T1000 (cell line): ENCODE measurements around the gene CHD6.

ENCODE experiments used
- DNase-seq: peaks from one replicate; lab custom pipeline; 2025; ENCODE audit warnings: mixed read lengths; lab: John Stamatoyannopoulos, UW

CHD6 gene

DNA sequence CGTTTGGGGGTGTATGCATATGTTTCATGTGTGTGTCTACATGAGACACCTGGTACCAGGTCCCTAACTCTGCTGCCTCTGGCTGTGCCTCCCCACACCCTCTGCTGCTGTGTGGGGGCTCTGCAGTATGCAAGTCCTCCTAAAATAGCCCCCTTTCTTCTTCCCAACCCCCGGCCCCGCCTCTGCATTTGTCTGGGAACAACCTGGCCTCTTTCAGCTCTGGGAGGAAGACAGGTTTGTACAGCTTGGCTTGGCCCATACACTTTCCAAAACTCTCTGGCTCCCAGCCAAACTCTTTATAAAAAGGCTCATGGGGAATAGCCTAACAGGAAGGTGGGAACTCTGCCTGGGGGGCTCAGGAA lies 224.5 kb downstream of the CHD6 start:
- DNase-seq, result no peak

DNA sequence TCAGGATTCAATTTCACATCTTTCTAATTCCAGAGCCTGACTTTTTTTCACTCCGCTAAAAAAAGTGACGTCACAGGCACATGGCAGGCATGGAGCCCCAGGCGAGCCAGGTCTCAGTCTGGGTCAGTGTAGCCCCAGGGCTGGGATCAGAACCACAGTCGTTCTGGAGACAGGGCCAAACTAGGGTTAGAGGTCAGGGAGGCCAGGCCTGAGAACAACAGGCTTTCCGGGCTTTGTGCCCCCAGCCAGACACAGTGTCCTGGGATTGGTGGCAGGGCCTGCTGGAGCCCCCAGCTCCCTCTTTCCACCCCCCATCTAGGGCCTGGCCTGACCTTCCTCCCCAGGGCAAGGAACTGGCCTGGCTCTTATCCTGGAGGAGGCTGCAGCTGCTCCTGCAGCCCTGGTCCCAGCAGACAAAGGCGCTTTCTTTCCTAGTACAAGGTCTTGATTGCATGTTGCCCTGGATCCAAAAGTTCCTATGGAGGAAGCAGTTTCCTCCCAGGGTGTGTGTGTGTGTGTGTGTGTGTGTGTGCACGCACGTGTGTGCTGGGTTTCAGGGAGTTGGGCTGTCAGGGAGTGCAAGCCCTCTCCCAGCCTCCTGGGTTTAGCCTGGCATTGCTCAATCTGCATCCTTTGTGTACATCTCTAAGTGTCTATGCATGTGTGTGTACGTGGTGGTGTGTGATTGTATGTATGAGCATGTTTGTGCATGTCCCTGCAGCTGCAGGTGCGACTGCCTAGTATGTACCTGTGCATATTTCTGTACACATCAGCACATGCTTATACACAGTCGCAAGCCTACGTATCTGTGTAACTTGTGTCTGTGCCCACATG lies 225.1 kb downstream of the CHD6 start:
- DNase-seq, result no peak

DNA sequence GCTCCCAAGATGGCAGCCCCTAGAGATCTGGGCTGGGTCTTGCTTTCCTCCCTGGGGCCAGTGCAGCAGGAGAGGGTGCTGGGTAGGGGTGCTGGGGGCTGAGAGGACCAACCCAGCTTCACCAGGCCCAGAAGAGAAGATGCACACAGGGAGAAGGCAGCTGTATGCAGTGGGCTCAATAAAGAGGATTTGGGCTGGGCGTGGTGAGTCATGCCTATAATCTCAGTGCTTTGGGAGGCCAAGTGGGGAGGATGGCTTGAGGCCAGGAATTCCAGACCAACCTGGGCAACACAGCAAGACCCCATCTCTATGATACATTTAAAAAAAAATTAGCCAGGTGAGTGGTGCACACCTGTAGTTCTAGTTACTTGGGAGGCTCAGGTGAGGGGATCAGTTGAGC lies 225.9 kb downstream of the CHD6 start:
- no peak for DNase-seq

DNA sequence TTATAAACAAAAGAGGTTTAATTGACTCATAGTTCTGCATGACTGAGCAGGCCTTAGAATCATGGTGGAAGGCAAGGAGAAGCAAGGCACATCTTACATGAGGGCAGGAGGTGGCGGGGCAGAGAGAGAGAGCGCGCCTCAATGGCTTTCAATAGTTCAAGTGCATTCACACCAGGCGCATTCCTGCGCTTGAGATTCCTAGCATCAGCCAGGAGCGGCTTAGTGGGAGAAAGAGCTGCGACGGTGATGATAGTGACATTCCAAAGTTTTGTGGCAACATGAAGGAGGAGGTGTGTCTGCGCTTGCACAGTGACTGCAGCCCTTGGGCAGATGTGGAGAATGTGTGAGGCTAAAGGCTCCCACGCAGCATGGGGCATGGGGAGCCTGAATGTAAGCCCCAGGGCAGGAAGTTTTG lies 226.6 kb downstream of the CHD6 start:
- no peak for DNase-seq

DNA sequence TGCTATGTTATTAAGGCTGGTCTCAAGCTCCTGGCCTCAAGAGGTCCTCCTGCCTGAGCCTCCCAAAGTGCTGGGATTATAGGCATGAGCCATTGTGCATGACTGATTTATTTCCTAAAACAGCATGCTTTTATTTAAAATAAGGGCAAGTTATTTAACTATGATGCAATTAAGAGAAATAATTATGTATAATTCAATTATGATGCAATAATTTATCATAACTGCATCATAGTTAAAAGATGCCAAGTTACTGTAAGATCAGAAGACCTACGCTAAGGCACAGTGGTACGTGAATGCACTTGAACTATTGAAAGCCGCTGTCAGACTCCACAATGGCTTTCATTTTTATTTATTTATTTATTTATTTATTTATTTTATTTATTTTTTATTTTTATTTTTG lies 227.3 kb downstream of the CHD6 start:
- no peak for DNase-seq

DNA sequence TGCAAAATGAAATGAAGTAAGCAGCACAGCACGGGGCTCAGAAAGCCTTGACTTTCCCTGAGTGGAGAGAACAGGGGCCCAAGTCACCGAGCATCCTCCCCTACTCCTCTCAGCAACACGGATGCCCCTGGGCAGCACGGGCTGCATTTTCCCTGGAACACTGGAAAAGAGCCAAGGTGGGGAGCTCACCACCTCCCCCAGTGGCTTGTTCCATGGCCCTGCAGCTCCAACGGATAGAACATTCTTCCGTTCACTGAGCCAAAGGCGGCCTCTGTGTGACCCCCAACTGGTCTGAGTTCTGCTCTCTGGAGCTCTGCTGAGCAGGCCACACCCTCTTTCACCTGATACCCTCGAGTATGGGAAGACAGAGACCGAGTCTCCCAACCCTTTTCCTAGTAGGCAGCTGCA lies 230.7 kb downstream of the CHD6 start:
- DNase-seq, result no peak

DNA sequence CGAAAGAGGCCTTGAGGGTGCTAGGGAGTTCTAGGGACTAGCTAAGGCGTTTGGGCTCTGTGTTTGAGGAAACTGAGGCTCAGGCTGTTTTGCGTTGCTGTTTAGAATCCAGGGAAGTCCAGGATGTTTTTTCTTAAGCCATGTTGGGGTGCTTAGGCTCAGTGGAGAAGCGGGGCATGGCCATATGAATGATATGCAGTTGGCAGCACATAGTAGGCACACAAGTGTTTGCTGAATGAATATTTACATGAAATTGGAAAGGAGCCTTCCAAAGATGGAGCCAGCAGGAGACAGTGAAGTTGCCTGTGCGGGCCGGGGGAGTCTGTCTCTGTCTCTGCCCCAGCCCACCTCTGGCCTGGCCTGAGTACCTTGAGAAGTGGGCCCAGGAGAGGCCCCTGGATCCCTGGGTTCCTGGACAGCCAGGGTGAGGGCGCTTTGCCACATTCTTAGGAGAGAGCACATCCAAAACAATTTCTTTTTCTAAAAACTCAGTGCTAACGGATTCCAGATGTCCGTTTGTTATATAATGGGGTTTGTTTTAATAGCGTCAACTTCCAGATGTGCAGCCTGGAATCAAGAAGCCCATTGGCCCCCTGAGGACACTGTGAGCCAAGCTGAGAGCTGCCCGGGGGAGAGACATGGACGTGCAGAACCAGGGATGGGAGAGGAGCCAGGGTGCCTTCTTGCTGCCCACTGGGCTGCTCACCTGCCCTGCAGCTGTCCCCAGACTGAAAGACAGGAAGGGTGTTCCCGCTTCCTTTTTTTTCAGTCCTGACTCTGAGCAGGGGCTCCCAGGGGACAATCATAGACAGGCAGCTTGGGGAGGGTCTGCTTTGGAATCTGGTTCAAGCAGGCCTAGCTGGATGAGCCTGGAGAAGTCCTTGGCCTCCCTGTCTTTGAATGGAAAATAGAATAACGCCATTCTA lies 231.4 kb downstream of the CHD6 start:
- DNase-seq, result no peak

DNA sequence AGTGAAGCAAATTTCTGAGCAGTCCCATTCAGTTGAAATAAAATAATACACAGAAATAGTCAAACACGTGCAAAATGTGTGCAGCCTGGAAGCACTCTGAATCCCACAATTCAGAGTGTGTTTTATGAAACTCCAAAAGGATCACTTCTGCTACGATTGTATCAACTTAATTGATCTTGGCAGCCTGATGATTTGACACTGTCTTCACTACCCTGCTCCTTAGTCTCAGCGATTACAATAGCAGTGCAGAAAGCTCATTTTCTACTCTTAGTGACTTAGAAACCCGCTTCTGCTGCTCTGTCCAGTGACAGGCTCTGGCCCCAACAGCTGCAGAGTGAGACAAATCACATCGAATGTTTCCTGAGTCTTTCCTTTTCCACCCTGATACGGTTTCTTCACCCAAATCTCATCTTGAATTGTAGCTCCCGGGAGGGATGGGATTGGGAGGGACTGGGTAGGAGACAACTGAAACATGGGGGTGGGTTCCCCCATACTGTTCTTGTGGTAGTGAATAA lies 235.3 kb downstream of the CHD6 start:
- no peak for DNase-seq

DNA sequence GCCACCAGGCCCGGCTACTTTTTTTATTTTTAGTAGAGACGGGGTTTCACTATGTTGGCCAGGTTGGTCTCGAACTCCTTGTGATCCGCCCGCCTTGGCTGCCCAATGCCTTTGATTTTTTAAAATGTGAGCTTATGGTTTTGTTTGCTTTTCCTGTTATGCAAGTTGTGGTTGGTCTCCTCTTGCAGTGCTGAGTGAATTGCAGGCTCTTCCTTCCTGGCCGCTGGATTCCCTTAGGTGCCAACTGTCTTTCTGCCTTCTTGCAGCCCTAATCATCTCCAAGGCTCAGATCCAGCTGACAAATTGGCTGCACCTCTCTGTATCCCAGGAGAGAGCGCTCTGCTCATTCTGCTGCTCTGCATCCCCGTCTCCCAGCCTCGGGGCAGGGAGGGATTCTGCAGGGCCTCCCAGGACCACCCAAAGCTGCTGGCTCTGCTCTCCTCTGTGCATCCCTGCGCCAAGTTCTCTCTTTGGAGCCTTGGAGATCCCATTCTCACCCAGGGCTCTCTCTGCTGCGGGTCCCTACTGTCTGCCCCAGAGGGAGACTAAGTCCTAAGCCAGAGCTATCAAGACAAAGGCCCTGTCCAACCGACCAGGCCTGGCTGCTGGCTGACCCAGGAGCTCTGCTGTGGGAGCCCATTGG lies 237.5 kb downstream of the CHD6 start:
- DNase-seq, result no peak

DNA sequence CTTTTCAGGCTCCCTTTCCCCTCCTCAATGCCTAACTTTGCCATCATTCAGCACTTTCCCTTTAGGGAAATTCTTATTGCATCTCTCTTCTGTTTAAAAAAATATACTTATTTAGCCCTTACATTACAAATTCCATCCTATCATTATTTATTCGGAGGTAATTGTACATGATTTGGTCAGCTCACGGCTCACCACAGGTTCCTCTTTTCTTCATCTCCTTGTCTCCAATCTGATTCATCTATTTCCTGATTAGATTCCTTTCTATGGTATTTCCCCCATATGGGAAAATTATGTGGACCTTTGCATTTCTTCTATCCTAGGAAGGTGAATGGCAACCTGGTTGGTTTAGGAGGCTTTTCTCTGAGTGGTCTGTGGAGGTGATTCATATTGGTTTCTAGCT lies 238.6 kb downstream of the CHD6 start:
- DNase-seq, result no peak

DNA sequence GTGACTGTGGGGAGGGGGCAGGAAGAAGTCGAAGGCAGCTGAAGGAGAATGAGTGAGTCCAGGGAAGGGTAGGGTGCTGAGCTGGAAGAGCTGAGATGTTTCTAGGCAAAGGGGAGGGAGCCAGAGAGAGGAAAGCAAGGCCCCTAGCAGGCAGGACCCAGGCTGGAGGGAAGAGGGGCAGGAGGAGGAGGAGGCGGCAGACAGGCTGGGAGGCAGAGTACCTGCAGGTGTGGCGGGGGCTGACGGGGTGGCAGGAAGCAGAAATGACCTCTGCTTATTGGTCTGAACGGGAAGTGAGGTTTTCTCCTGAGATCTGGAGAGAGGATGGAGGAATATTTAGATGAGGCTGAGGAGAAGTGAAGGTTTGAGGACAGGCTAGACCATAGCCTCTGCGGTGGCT lies 240.9 kb downstream of the CHD6 start:
- DNase-seq, result no peak

DNA sequence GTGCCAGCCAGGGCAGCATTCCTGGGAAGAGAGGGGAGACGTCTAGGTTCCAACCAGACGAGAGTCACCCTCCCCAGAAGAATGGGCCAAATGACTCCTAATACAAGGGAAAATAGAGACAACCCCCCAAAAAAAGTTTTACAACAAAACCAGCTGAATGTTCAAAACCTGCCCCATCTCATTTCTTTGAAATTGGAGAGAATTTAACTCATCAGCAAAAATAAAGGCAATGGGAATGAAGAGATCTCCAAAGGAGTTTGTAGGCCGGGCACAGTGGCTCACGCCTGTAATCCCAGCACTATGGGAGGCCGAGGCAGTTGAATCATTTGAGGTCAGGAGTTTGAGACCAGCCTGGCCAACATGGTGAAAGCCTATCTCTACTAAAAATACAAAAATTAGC lies 241.8 kb downstream of the CHD6 start:
- DNase-seq, result no peak

DNA sequence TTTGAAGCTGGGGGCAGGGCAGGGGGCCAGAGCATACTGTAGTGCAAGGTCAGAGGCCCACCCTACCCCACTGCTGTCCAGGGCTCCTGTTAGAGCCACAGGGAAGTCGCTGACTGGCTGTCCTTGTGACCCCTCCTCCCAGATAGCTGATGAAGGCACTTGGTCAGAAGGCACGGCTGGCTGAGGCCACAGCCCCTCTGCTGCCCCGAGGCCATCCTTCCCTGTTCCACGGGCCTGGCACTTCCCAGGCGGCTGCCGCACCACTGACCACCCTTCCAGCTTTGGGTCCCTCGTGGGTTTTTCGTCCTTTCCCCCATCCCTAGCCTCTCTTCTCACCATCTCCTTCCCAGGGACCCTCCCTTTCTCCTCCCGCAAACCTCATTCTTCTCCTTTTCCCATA lies 242.3 kb downstream of the CHD6 start:
- no peak for DNase-seq

DNA sequence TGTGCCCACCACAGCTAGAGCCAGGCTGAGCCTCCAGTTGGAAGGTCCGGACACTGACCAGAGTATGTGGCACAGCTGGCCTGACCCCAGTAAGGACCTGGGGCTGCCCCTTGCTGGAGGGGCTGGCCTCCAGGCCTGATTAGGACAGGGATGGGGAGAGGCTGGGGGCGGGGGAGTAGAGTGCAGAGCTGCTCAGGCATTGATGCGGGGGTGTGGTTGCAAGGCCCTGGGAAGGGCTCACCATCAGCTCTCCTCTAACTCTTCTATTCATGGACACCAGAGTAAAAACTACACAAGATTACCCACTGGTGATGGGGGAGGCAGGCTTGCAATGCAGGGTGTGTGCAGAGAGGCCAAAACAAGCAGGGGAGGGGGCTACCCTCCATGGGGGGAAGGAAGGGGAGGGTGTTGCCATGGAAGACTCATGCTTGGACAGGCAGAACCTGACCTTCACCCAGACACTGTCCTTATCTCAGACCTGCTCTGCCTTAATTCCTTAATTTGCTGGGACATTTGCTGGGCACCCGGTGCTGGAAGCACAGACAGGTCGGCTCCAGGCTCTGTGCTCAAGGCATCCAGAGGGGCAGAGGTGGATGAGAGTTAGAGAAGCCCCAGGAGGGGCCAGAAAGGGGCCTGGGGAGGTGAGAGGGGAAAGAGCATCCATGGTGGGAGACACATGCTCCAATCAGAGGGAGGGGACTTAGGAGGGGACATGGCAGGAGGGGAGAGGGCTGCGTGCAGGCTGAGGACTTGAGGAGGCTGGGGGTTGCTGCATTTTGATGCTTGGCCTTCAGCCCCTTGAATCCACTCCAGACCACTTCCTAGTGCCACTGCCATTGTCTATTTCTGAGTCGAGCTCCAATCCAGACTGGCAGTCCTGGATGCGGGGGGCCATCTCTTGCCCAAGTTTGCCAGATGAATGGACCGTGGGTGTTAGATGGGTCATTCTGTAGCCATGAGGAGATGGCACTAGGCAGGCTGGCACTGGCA lies 244.0 kb downstream of the CHD6 start:
- DNase-seq, result no peak

DNA sequence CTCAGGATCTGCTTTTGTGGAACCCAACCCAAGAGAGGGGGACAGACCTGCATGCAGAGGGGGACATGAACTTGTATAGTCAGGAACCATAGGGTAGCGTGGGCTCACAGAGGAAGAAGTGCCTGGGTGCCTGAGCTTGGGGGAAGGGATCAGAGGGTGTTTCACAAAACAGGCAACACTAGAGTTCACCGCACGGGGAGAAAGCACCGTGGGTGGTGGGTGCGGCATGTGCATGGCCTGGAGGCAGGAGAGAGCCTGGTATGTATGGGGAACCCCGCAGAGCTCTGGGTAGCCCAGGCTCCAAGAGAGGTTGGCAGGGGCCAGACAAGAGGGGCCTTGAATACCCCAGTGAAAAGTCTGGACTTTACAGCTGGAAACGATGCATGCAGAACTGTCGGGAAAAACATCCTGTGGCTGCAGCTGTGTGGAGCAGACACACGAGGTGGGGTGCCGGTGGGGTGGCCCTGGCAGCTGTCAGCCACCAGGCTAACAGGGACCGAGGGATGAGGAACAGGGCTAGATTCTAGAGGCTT lies 244.9 kb downstream of the CHD6 start:
- DNase-seq, result no peak

DNA sequence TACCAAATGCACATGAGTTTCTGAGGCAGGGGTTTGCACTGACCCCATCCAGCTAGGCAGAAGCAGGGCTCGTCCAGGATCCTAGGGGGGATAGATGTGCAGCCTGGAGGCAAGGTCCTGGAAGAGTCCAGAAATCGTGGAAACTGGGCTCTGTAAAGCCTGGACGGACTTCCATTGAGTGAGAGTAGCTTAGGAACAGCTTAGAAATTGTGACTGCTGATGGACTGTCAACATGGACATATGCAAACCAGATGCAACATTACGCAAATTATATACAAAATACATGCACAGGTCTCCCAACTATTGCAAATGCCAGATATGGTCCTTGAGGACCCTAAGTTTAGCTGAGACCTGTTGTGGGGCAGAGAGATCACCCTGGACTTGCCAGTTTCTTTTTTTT lies 246.8 kb downstream of the CHD6 start:
- no peak for DNase-seq

DNA sequence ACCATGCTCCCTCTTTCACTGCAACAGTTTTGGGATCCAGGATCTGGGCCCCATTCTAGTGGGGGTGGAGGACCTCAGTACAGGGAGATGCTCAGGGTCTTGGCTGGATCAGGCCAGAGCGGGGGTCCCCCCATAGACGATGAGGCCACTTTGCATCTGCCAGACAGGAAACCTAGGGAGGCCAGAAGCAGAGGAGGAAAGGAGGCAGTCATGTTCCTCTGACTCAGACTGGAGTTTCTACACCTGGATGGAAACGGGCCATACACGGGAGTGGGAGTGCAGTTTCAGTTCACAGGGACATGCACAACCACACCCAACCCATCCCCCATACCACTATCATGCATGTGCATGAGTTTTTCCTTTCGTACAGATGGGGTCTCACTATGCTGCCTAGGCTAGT lies 248.0 kb downstream of the CHD6 start:
- DNase-seq, result no peak

DNA sequence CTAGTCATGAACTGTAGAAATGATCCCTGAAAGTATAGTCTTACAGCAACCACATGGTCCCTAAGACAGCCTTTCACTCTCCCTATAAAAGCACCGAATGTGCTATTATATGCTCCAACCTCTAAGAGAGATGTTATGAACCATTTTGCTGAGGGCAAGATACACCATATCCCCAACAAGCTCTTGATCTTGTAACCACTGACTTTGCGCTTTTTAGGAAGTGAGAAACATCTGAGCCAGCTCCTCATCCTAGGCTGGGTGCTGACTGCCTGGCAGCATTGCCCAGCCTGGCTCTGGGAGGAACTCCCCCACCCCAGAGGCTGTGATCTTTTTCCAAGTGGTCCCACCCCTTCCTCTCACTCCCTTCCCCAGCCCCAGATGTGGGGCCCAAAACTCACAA lies 248.5 kb downstream of the CHD6 start:
- no peak for DNase-seq

DNA sequence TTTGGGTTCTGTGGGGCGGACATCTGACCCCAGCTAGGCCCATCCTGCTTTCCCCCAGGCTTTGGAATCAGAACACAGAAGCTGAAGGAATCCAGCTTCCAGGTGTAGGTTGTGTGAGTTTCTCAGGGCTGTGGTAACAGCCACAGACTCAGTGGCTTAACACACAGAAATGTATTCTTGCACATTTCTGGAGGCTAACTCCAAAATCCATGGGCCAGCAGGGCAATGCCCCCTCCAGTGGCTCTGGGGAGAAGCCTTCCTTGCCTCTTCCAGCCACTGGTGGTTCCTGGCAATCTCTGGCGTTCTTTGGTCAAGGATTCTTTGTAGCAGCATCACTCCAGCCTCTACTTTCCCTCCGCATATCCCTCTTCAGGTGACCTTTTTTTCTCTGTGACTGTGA lies 250.2 kb downstream of the CHD6 start:
- DNase-seq, result no peak

DNA sequence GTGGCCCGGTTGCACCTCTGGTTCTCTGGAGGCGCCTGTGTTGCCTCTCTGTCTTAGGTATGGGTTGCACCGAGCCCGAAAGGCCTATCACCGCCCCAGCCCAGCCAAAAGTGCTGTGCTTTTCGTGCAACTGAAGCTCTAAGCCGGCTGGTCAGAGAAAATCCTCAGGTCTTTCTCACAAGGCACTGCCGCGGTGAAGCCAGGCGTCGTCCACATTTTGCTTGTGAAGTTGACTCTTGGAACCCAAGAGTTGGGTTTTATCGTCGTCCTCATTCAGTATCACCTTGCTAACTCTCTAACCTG lies 250.8 kb downstream of the CHD6 start:
- DNase-seq, result no peak
